Measurements from ENCODE around the gene PHLDB2. TPM values are rescaled to one million over a fixed set of nuclear protein-coding genes. Genes with fewer than 3 reads are reported as not detected.

PHLDB2 gene
- total and polyA plus RNA-seq, 2 of the 13 experiments (the other 11 are each of a cell fraction or from before 2014, with no cell fraction given), result 8.4 to 23.6 TPM

GRCh38 chr3:112009670-112010069 lies 150.6 kb downstream of the PHLDB2 start:
- no TSS peak for BruUV-seq (replicated peaks)

DNA sequence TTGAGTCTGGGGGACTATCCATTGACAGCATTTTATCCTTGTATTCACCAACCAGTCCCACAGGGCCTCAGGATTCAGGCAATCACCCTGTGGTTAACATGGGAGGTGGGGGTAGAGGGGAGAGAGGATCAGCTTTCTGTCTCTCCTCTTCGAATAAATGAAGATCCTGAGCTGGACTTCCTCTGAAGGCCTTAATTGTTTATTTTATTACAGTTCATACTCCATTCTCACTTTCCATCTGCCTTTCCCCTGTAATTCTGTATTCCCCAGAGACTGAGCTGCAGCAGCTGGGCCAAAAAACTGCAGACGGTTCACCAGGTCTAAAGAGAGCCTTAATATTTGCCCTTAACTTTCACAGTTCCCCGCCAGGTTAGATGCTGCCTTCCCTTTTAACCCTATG lies 151.6 kb downstream of the PHLDB2 start:
- ChIA-PET POLR2A (interaction anchor here (0.9 kb wide), 1 partner anchor 32 kb away, joined by 3 read pairs; the partner anchor contains the start of gene ABHD10), CTCF (ENCODE audit: low intra/inter-chr PET ratio, low total read pairs) (no interaction called here)
- TF ChIP-seq TBP (CRISPR knock-in tag; IDR thresholded peaks at IDR 0.05) (no peak), SP5 (CRISPR knock-in tag; IDR thresholded peaks at IDR 0.05; ENCODE audit: borderline replicate concordance, low read depth) (no peak), PRPF4 (IDR thresholded peaks at IDR 0.05; ENCODE audit: low read depth, low read length, poor library complexity, severe bottlenecking) (no peak), FOXO1 (CRISPR knock-in tag; IDR thresholded peaks at IDR 0.05) (no peak), ELF4 (CRISPR knock-in tag; IDR thresholded peaks at IDR 0.05; ENCODE audit: borderline replicate concordance) (no peak), MBNL3 (CRISPR knock-in tag; conservative IDR thresholded peaks at IDR 0.05) (no peak), ZNF619 (CRISPR knock-in tag; IDR thresholded peaks at IDR 0.05) (no peak)
- TF ChIP-seq, protein P1, sequence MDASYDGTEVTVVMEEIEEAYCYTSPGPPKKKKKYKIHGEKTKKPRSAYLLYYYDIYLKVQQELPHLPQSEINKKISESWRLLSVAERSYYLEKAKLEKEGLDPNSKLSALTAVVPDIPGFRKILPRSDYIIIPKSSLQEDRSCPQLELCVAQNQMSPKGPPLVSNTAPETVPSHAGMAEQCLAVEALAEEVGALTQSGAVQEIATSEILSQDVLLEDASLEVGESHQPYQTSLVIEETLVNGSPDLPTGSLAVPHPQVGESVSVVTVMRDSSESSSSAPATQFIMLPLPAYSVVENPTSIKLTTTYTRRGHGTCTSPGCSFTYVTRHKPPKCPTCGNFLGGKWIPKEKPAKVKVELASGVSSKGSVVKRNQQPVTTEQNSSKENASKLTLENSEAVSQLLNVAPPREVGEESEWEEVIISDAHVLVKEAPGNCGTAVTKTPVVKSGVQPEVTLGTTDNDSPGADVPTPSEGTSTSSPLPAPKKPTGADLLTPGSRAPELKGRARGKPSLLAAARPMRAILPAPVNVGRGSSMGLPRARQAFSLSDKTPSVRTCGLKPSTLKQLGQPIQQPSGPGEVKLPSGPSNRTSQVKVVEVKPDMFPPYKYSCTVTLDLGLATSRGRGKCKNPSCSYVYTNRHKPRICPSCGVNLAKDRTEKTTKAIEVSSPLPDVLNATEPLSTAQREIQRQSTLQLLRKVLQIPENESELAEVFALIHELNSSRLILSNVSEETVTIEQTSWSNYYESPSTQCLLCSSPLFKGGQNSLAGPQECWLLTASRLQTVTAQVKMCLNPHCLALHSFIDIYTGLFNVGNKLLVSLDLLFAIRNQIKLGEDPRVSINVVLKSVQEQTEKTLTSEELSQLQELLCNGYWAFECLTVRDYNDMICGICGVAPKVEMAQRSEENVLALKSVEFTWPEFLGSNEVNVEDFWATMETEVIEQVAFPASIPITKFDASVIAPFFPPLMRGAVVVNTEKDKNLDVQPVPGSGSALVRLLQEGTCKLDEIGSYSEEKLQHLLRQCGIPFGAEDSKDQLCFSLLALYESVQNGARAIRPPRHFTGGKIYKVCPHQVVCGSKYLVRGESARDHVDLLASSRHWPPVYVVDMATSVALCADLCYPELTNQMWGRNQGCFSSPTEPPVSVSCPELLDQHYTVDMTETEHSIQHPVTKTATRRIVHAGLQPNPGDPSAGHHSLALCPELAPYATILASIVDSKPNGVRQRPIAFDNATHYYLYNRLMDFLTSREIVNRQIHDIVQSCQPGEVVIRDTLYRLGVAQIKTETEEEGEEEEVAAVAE (CRISPR knock-in tag; IDR thresholded peaks at IDR 0.05; ENCODE audit: borderline replicate concordance), result no peak
- intact Hi-C loops (cut with micrococcal nuclease; ENCODE audit: unreplicated experiment), result loop anchor here (10.0 kb wide), 1 partner anchor 436 kb away; no protein-coding TSS in a partner anchor
- Histone ChIP-seq H2AFZ (ENCODE audit: low read length) (no peak overlapping the region), H3K4me3 (replicated peaks in 1 of 3; ENCODE audit: insufficient read depth in 1 of 3, low read depth in 2 of 3, low read length in 3 of 3) (no peak overlapping the region), H3K36me3 (replicated peaks in 1 of 2; ENCODE audit: control insufficient read depth in 1 of 2, insufficient read depth in 2 of 2, low read length in 2 of 2) (no peaks in the 10 kb centered on the region), H3K27ac (ENCODE audit: extremely low read length, insufficient read depth, low read length) (no peak overlapping the region), H3K79me2 (ENCODE audit: insufficient read depth, low read length) (no peaks in the 10 kb centered on the region), H3K4me1 (ENCODE audit: insufficient read depth, low read length) (peaks cover 17% of the 10 kb centered on the region), H4K20me1 (ENCODE audit: insufficient read depth, low read length) (no peaks in the 10 kb centered on the region), H3K9ac (ENCODE audit: insufficient read depth, low read depth, low read length) (no peak overlapping the region), H3K27me3 (ENCODE audit: control insufficient read depth in 1 of 2, insufficient read depth in 2 of 2, low read length in 2 of 2) (peaks cover 0 to 5% of the 10 kb centered on the region in 2 experiments; a peak in 1 of 5 replicates), H3K4me2 (ENCODE audit: low read depth, low read length) (no peak overlapping the region), H3K9me3 (ENCODE audit: low read length) (no peaks in the 10 kb centered on the region)
- in situ Hi-C loops (cut with HindIII; ENCODE audit: extremely low pct_ligation_motif_present, low pct_unique_long_range_greater_than_20kb), result no loop called here
- no TSS peak for BruUV-seq (replicated peaks)
- 34% methylated on average over 3 of the region's 3 CpGs for WGBS (ENCODE audit: low lambda C conversion rate)
- no peak for DNase-seq (ENCODE audit: low spot score)
- ATAC-seq, result no peak
- no peak for FAIRE-seq

More at GRCh38 chr3:112009670-112010069, 150.6 kb downstream of the PHLDB2 start:
- DNase-seq (ENCODE audit: low spot score) (no peak), FAIRE-seq (no peak), ATAC-seq (no peak)
- H4K20me1 ChIP-seq (ENCODE audit: insufficient read depth, low read length), result no peaks in the 10 kb centered on the region
- 88% methylated on average over 2 of the region's 2 CpGs for WGBS (ENCODE audit: low lambda C conversion rate)
- H3K79me2 ChIP-seq (ENCODE audit: insufficient read depth, low read length), result no peaks in the 10 kb centered on the region
- no peak overlapping the region for H2AFZ ChIP-seq (ENCODE audit: low read length)
- no peaks in the 10 kb centered on the region; a peak in 1 of 5 replicates for H3K27me3 ChIP-seq (ENCODE audit: control insufficient read depth in 1 of 2, insufficient read depth in 2 of 2, low read length in 2 of 2)
- H3K9me3 ChIP-seq (ENCODE audit: low read length), result no peaks in the 10 kb centered on the region
- intact Hi-C loops (cut with micrococcal nuclease; ENCODE audit: unreplicated experiment) (loop anchor here (10.0 kb wide), 1 partner anchor 435 kb away; no protein-coding TSS in a partner anchor), in situ Hi-C loops (cut with HindIII; ENCODE audit: extremely low pct_ligation_motif_present, low pct_unique_long_range_greater_than_20kb) (no loop called here)
- TF ChIP-seq ZNF749 (CRISPR knock-in tag; IDR thresholded peaks at IDR 0.05; ENCODE audit: borderline replicate concordance) (no peak), RXRA (CRISPR knock-in tag; IDR thresholded peaks at IDR 0.05) (no peak), ZNF44 (CRISPR knock-in tag; IDR thresholded peaks at IDR 0.05) (no peak), ZNF720 (CRISPR knock-in tag; IDR thresholded peaks at IDR 0.05) (no peak), RCOR2 (CRISPR knock-in tag; IDR thresholded peaks at IDR 0.05) (no peak), ZNF543 (CRISPR knock-in tag; IDR thresholded peaks at IDR 0.05) (no peak)
- H3K4me3 ChIP-seq (replicated peaks in 1 of 3; ENCODE audit: insufficient read depth in 1 of 3, low read depth in 2 of 3, low read length in 3 of 3), result no peak overlapping the region
- no peak overlapping the region for H3K9ac ChIP-seq (ENCODE audit: insufficient read depth, low read depth, low read length)
- no peak overlapping the region for H3K4me2 ChIP-seq (ENCODE audit: low read depth, low read length)
- H3K36me3 ChIP-seq (replicated peaks in 1 of 2; ENCODE audit: control insufficient read depth in 1 of 2, insufficient read depth in 2 of 2, low read length in 2 of 2), result no peaks in the 10 kb centered on the region
- ChIA-PET CTCF (ENCODE audit: low intra/inter-chr PET ratio, low total read pairs) (no interaction called here), POLR2A (interaction anchor here (0.9 kb wide), 1 partner anchor 31 kb away, joined by 3 read pairs; the partner anchor contains the start of gene ABHD10)
- peaks cover 23% of the 10 kb centered on the region for H3K4me1 ChIP-seq (ENCODE audit: insufficient read depth, low read length)
- no peak overlapping the region for H3K27ac ChIP-seq (ENCODE audit: extremely low read length, insufficient read depth, low read length)
